Measurements from ENCODE around the gene KRT2. TPM values are rescaled to one million over a fixed set of nuclear protein-coding genes. Genes with fewer than 3 reads are reported as not detected.

KRT2 gene
- total RNA-seq, 1 donor from 2014 or later, result not detected

GRCh38 chr12:52677671-52678070 is 25.7 kb upstream of the KRT2 start:
- Histone ChIP-seq H3K9me3 (ENCODE audit: control insufficient read depth in 3 of 3, low read length in 3 of 3) (no peaks in the 10 kb centered on the region), H3K27me3 (ENCODE audit: control insufficient read depth in 3 of 3, insufficient read depth in 3 of 3, low read length in 3 of 3) (peaks cover 3 to 22% (median 11%) of the 10 kb centered on the region in 3 donors), H3K4me1 (ENCODE audit: control insufficient read depth in 3 of 3, insufficient read depth in 3 of 3, low read length in 3 of 3) (no peaks in the 10 kb centered on the region), H3K4me3 (ENCODE audit: low read length in 3 of 3) (no peak overlapping the region), H3K27ac (ENCODE audit: low read depth, low read length) (no peak overlapping the region), H3K9ac (ENCODE audit: low read depth in 1 of 3, low read length in 3 of 3) (no peak overlapping the region), H3K36me3 (ENCODE audit: control insufficient read depth in 3 of 3, insufficient read depth in 3 of 3, low read length in 3 of 3) (no peaks in the 10 kb centered on the region)

GRCh38 chr12:52677126-52677525 is 25.1 kb upstream of the KRT2 start:
- H3K27ac ChIP-seq (ENCODE audit: low read depth, low read length), result no peak overlapping the region
- peaks cover 3 to 22% (median 11%) of the 10 kb centered on the region in 3 donors for H3K27me3 ChIP-seq (ENCODE audit: control insufficient read depth in 3 of 3, insufficient read depth in 3 of 3, low read length in 3 of 3)
- no peaks in the 10 kb centered on the region for H3K4me1 ChIP-seq (ENCODE audit: control insufficient read depth in 3 of 3, insufficient read depth in 3 of 3, low read length in 3 of 3)
- H3K9ac ChIP-seq (ENCODE audit: low read depth in 1 of 3, low read length in 3 of 3), result no peak overlapping the region
- H3K36me3 ChIP-seq (ENCODE audit: control insufficient read depth in 3 of 3, insufficient read depth in 3 of 3, low read length in 3 of 3), result no peaks in the 10 kb centered on the region
- H3K4me3 ChIP-seq (ENCODE audit: low read length in 3 of 3), result no peak overlapping the region
- H3K9me3 ChIP-seq (ENCODE audit: control insufficient read depth in 3 of 3, low read length in 3 of 3), result no peaks in the 10 kb centered on the region

- Histone ChIP-seq H3K36me3 (ENCODE audit: control insufficient read depth in 3 of 3, insufficient read depth in 3 of 3, low read length in 3 of 3) (no peaks in the 10 kb centered on the region), H3K9me3 (ENCODE audit: control insufficient read depth in 3 of 3, low read length in 3 of 3) (no peaks in the 10 kb centered on the region), H3K9ac (ENCODE audit: low read depth in 1 of 3, low read length in 3 of 3) (no peak overlapping the region), H3K27ac (ENCODE audit: low read depth, low read length) (no peak overlapping the region), H3K4me1 (ENCODE audit: control insufficient read depth in 3 of 3, insufficient read depth in 3 of 3, low read length in 3 of 3) (no peaks in the 10 kb centered on the region), H3K27me3 (ENCODE audit: control insufficient read depth in 3 of 3, insufficient read depth in 3 of 3, low read length in 3 of 3) (peaks cover 3 to 22% (median 11%) of the 10 kb centered on the region in 3 donors), H3K4me3 (ENCODE audit: low read length in 3 of 3) (no peak overlapping the region)
Observed at GRCh38 chr12:52676163-52676562, 24.2 kb upstream of the KRT2 start.

GRCh38 chr12:52675301-52675701 is 23.3 kb upstream of the KRT2 start:
- H3K4me1 ChIP-seq (ENCODE audit: control insufficient read depth in 3 of 3, insufficient read depth in 3 of 3, low read length in 3 of 3), result no peaks in the 10 kb centered on the region

GRCh38 chr12:52674433-52674775 is 22.4 kb upstream of the KRT2 start:
- Histone ChIP-seq H3K4me3 (ENCODE audit: low read length in 3 of 3) (no peak overlapping the region), H3K4me1 (ENCODE audit: control insufficient read depth in 3 of 3, insufficient read depth in 3 of 3, low read length in 3 of 3) (no peaks in the 10 kb centered on the region), H3K27ac (ENCODE audit: low read depth, low read length) (no peak overlapping the region), H3K36me3 (ENCODE audit: control insufficient read depth in 3 of 3, insufficient read depth in 3 of 3, low read length in 3 of 3) (no peaks in the 10 kb centered on the region), H3K9me3 (ENCODE audit: control insufficient read depth in 3 of 3, low read length in 3 of 3) (no peaks in the 10 kb centered on the region), H3K27me3 (ENCODE audit: control insufficient read depth in 3 of 3, insufficient read depth in 3 of 3, low read length in 3 of 3) (peaks cover 4 to 22% (median 6%) of the 10 kb centered on the region in 3 donors), H3K9ac (ENCODE audit: low read depth in 1 of 3, low read length in 3 of 3) (no peak overlapping the region)

More at GRCh38 chr12:52675301-52675701, 23.3 kb upstream of the KRT2 start:
- no peak overlapping the region for H3K27ac ChIP-seq (ENCODE audit: low read depth, low read length)
- H3K9me3 ChIP-seq (ENCODE audit: control insufficient read depth in 3 of 3, low read length in 3 of 3), result no peaks in the 10 kb centered on the region
- H3K36me3 ChIP-seq (ENCODE audit: control insufficient read depth in 3 of 3, insufficient read depth in 3 of 3, low read length in 3 of 3), result no peaks in the 10 kb centered on the region
- peaks cover 6 to 22% (median 7%) of the 10 kb centered on the region in 3 donors for H3K27me3 ChIP-seq (ENCODE audit: control insufficient read depth in 3 of 3, insufficient read depth in 3 of 3, low read length in 3 of 3)
- no peak overlapping the region for H3K9ac ChIP-seq (ENCODE audit: low read depth in 1 of 3, low read length in 3 of 3)
- no peak overlapping the region for H3K4me3 ChIP-seq (ENCODE audit: low read length in 3 of 3)

- Histone ChIP-seq H3K27ac (ENCODE audit: low read depth, low read length) (no peak overlapping the region), H3K27me3 (ENCODE audit: control insufficient read depth in 3 of 3, insufficient read depth in 3 of 3, low read length in 3 of 3) (peaks cover 3 to 22% (median 7%) of the 10 kb centered on the region in 3 donors), H3K36me3 (ENCODE audit: control insufficient read depth in 3 of 3, insufficient read depth in 3 of 3, low read length in 3 of 3) (no peaks in the 10 kb centered on the region), H3K9me3 (ENCODE audit: control insufficient read depth in 3 of 3, low read length in 3 of 3) (no peaks in the 10 kb centered on the region), H3K9ac (ENCODE audit: low read depth in 1 of 3, low read length in 3 of 3) (no peak overlapping the region), H3K4me3 (ENCODE audit: low read length in 3 of 3) (no peak overlapping the region), H3K4me1 (ENCODE audit: control insufficient read depth in 3 of 3, insufficient read depth in 3 of 3, low read length in 3 of 3) (no peaks in the 10 kb centered on the region)
Observed at GRCh38 chr12:52673713-52674432, 21.9 kb upstream of the KRT2 start.

- no peaks in the 10 kb centered on the region for H3K9me3 ChIP-seq (ENCODE audit: control insufficient read depth in 3 of 3, low read length in 3 of 3)
- H3K27me3 ChIP-seq (ENCODE audit: control insufficient read depth in 3 of 3, insufficient read depth in 3 of 3, low read length in 3 of 3), result peaks cover 3 to 22% (median 7%) of the 10 kb centered on the region in 3 donors
- no peak overlapping the region for H3K27ac ChIP-seq (ENCODE audit: low read depth, low read length)
- H3K36me3 ChIP-seq (ENCODE audit: control insufficient read depth in 3 of 3, insufficient read depth in 3 of 3, low read length in 3 of 3), result no peaks in the 10 kb centered on the region
- H3K4me1 ChIP-seq (ENCODE audit: control insufficient read depth in 3 of 3, insufficient read depth in 3 of 3, low read length in 3 of 3), result no peaks in the 10 kb centered on the region
- no peak overlapping the region for H3K4me3 ChIP-seq (ENCODE audit: low read length in 3 of 3)
- no peak overlapping the region for H3K9ac ChIP-seq (ENCODE audit: low read depth in 1 of 3, low read length in 3 of 3)
Observed at GRCh38 chr12:52673217-52673616, 21.2 kb upstream of the KRT2 start.

- H3K4me1 ChIP-seq (ENCODE audit: control insufficient read depth in 3 of 3, insufficient read depth in 3 of 3, low read length in 3 of 3), result no peaks in the 10 kb centered on the region
- H3K36me3 ChIP-seq (ENCODE audit: control insufficient read depth in 3 of 3, insufficient read depth in 3 of 3, low read length in 3 of 3), result no peaks in the 10 kb centered on the region
- H3K9me3 ChIP-seq (ENCODE audit: control insufficient read depth in 3 of 3, low read length in 3 of 3), result no peaks in the 10 kb centered on the region
- H3K27ac ChIP-seq (ENCODE audit: low read depth, low read length), result no peak overlapping the region
- H3K4me3 ChIP-seq (ENCODE audit: low read length in 3 of 3), result no peak overlapping the region
- H3K9ac ChIP-seq (ENCODE audit: low read depth in 1 of 3, low read length in 3 of 3), result no peak overlapping the region
- H3K27me3 ChIP-seq (ENCODE audit: control insufficient read depth in 3 of 3, insufficient read depth in 3 of 3, low read length in 3 of 3), result peaks cover 5 to 22% (median 7%) of the 10 kb centered on the region in 3 donors
Observed at GRCh38 chr12:52672321-52672933, 20.4 kb upstream of the KRT2 start.

GRCh38 chr12:52670961-52671360 is 18.9 kb upstream of the KRT2 start:
- peaks cover 3 to 14% (median 12%) of the 10 kb centered on the region in 3 donors for H3K27me3 ChIP-seq (ENCODE audit: control insufficient read depth in 3 of 3, insufficient read depth in 3 of 3, low read length in 3 of 3)
- no peaks in the 10 kb centered on the region for H3K9me3 ChIP-seq (ENCODE audit: control insufficient read depth in 3 of 3, low read length in 3 of 3)
- no peaks in the 10 kb centered on the region for H3K4me1 ChIP-seq (ENCODE audit: control insufficient read depth in 3 of 3, insufficient read depth in 3 of 3, low read length in 3 of 3)
- no peaks in the 10 kb centered on the region for H3K36me3 ChIP-seq (ENCODE audit: control insufficient read depth in 3 of 3, insufficient read depth in 3 of 3, low read length in 3 of 3)
- no peak overlapping the region for H3K9ac ChIP-seq (ENCODE audit: low read depth in 1 of 3, low read length in 3 of 3)
- H3K4me3 ChIP-seq (ENCODE audit: low read length in 3 of 3), result no peak overlapping the region
- H3K27ac ChIP-seq (ENCODE audit: low read depth, low read length), result no peak overlapping the region

- Histone ChIP-seq H3K4me1 (ENCODE audit: control insufficient read depth in 3 of 3, insufficient read depth in 3 of 3, low read length in 3 of 3) (no peaks in the 10 kb centered on the region), H3K4me3 (ENCODE audit: low read length in 3 of 3) (no peak overlapping the region), H3K27me3 (ENCODE audit: control insufficient read depth in 3 of 3, insufficient read depth in 3 of 3, low read length in 3 of 3) (peaks cover 3 to 16% (median 13%) of the 10 kb centered on the region in 3 donors), H3K9ac (ENCODE audit: low read depth in 1 of 3, low read length in 3 of 3) (no peak overlapping the region), H3K9me3 (ENCODE audit: control insufficient read depth in 3 of 3, low read length in 3 of 3) (no peaks in the 10 kb centered on the region), H3K27ac (ENCODE audit: low read depth, low read length) (no peak overlapping the region), H3K36me3 (ENCODE audit: control insufficient read depth in 3 of 3, insufficient read depth in 3 of 3, low read length in 3 of 3) (no peaks in the 10 kb centered on the region)
Observed at GRCh38 chr12:52670506-52670905, 18.5 kb upstream of the KRT2 start.

Data from skeletal muscle tissue (tissue), 4 donors.